Small intestine (tissue), 7 donors: ENCODE data around the gene MXRA8. TPM values are rescaled to one million over a fixed set of nuclear protein-coding genes. Genes with fewer than 3 reads are reported as not detected.
"Not testable (repeated sequence)": the region's sequence is repeated elsewhere in the genome, so short reads cannot be mapped to it uniquely, and the experiment has no call there.

Source experiments
- DNase-seq, 2 donors: peaks; one replicate each; pipeline versions ENCODE4 v3.0.0 to v3.0.0-alpha.2; 2013
- FAIRE-seq: peaks from 2 replicates; lab custom pipeline; 2012; peaks lifted over from hg19 to GRCh38; lab: Jason Lieb, UNC
- H3K27ac ChIP-seq, 3 donors: one replicate each; pipeline ENCODE4 v1.5.1; 2013; ENCODE audit warnings: low read length in 2 of 3, mild to moderate bottlenecking in 2 of 3, control low read depth in 1 of 3, inconsistent platforms in 1 of 3, low read depth in 1 of 3, moderate library complexity in 1 of 3
- H3K27me3 ChIP-seq, 3 donors: one replicate each; pipeline ENCODE4 v1.6.1; 2013; ENCODE audit warnings: low read length in 3 of 3, inconsistent platforms in 1 of 3; ENCODE audit not compliant: control insufficient read depth in 3 of 3, insufficient read depth in 3 of 3
- H3K36me3 ChIP-seq, 3 donors: one replicate each; pipeline ENCODE4 v1.6.1; 2013; ENCODE audit warnings: low read length in 3 of 3, inconsistent platforms in 1 of 3, low read depth in 1 of 3, mild to moderate bottlenecking in 1 of 3, moderate library complexity in 1 of 3; ENCODE audit not compliant: control insufficient read depth in 3 of 3, insufficient read depth in 2 of 3
- H3K4me1 ChIP-seq, 3 donors: one replicate each; pipeline ENCODE4 v1.6.1; 2013; ENCODE audit warnings: low read length in 2 of 3, inconsistent platforms in 1 of 3, low read depth in 1 of 3, mild to moderate bottlenecking in 1 of 3, moderate library complexity in 1 of 3; ENCODE audit not compliant: control insufficient read depth in 3 of 3, insufficient read depth in 2 of 3
- H3K4me3 ChIP-seq, 3 donors: one replicate each; pipeline ENCODE4 v1.5.1; 2013; ENCODE audit warnings: low read length in 3 of 3, control low read depth in 1 of 3, inconsistent platforms in 1 of 3, low read depth in 1 of 3, mild to moderate bottlenecking in 1 of 3, moderate library complexity in 1 of 3
- H3K9me3 ChIP-seq, 2 donors: one replicate each; pipeline ENCODE4 v1.6.1; 2013; ENCODE audit warnings: low read depth in 1 of 2, low read length in 1 of 2; ENCODE audit not compliant: control insufficient read depth in 2 of 2, insufficient read depth in 1 of 2
- WGBS, 3 donors: extraction: QIAGEN DNeasy Blood & Tissue Kit; methylation state at CpG; one replicate each; pipeline ENCODE4 v1.1.7; 2013; 5-methylcytosine and 5-hydroxymethylcytosine counted together
- polyA plus RNA-seq, 4 donors: library from polyadenylated mRNA; stranded (reverse) in 3 of 4; unstranded in 1 of 4; fragments of 200-250 nt in 3 of 4; fragments of 120-200 nt in 1 of 4; gene quantifications; one replicate each; pipeline versions ENCODE4 v1.2.1 to v1.2.3, GENCODE V29; 2013
- donor health status: healthy with polysubstance abuse.
- donor health status: control.
- donor health status: control.
- donor health status: Bipolar disorder and iron deficiency.
- donor health status: healthy.

Gene MXRA8
- polyA plus RNA-seq, 4 donors = 2.7 to 538 (median 14.7) TPM

- FAIRE-seq = no peak
- Histone ChIP-seq H3K27me3 (no peaks in the 10 kb centered on the region), H3K36me3 (peaks cover 35 to 76% (median 37%) of the 10 kb centered on the region in 3 donors), H3K9me3 (no peaks in the 10 kb centered on the region), H3K4me3 (no peak overlapping the region), H3K4me1 (no peaks in the 10 kb centered on the region), H3K27ac (no peak overlapping the region)
- DNase-seq = no peak
- WGBS, 3 donors = 95 to 96% (median 96%) methylated on average over 50 of the region's 50 CpGs
These were observed 29.0 kb upstream of the MXRA8 start for GRCh38 chr1:1387098-1388077.

- H3K4me3 ChIP-seq = no peak overlapping the region
- no peaks in the 10 kb centered on the region for H3K4me1 ChIP-seq
- 90 to 92% (median 92%) methylated on average over 8 of the region's 8 CpGs for WGBS, 3 donors
- no peak overlapping the region for H3K27ac ChIP-seq
- DNase-seq = no peak
- H3K27me3 ChIP-seq = no peaks in the 10 kb centered on the region
- no peaks in the 10 kb centered on the region for H3K9me3 ChIP-seq
- peaks cover 30 to 78% (median 31%) of the 10 kb centered on the region in 3 donors for H3K36me3 ChIP-seq
- no peak for FAIRE-seq
These were observed 27.6 kb upstream of the MXRA8 start for GRCh38 chr1:1385931-1386330.

- H3K27me3 ChIP-seq, H3K27ac ChIP-seq, H3K4me1 ChIP-seq, DNase-seq, FAIRE-seq, H3K9me3 ChIP-seq, H3K4me3 ChIP-seq: not testable (repeated sequence)
- 93 to 96% (median 96%) methylated on average over 29 of the region's 29 CpGs for WGBS, 3 donors
- peaks cover 28 to 80% (median 29%) of the 10 kb centered on the region in 3 donors for H3K36me3 ChIP-seq
These were observed 27.0 kb upstream of the MXRA8 start for GRCh38 chr1:1385339-1385738.

GRCh38 chr1:1381294-1381693 lies 22.9 kb upstream of the MXRA8 start:
- Histone ChIP-seq H3K27ac (no peak overlapping the region), H3K9me3 (no peaks in the 10 kb centered on the region), H3K36me3 (peaks cover 5 to 57% (median 5%) of the 10 kb centered on the region in 3 donors), H3K27me3 (no peaks in the 10 kb centered on the region), H3K4me3 (no peak overlapping the region), H3K4me1 (no peaks in the 10 kb centered on the region)
- no peak for FAIRE-seq
- DNase-seq = no peak
- WGBS, 3 donors = 75 to 81% (median 75%) methylated on average over 8 of the region's 8 CpGs

GRCh38 chr1:1380860-1381259 lies 22.5 kb upstream of the MXRA8 start:
- FAIRE-seq (no peak), DNase-seq (no peak)
- Histone ChIP-seq H3K4me3 (no peak overlapping the region), H3K36me3 (peaks cover under 1 to 57% (median under 1%) of the 10 kb centered on the region in 3 donors), H3K27ac (no peak overlapping the region), H3K4me1 (peaks cover 0 to 3% (median 2%) of the 10 kb centered on the region in 3 donors), H3K9me3 (no peaks in the 10 kb centered on the region), H3K27me3 (no peaks in the 10 kb centered on the region)
- WGBS, 3 donors = 89 to 95% (median 92%) methylated on average over 11 to 16 of the region's 16 CpGs

- H3K27ac ChIP-seq = no peak overlapping the region
- FAIRE-seq (no peak), DNase-seq (no peak)
- 96% methylated on average over 16 of the region's 16 CpGs for WGBS, 3 donors
- no peaks in the 10 kb centered on the region for H3K27me3 ChIP-seq
- H3K9me3 ChIP-seq = no peaks in the 10 kb centered on the region
- peaks cover 0 to 19% (median 5%) of the 10 kb centered on the region in 3 donors for H3K4me1 ChIP-seq
- H3K36me3 ChIP-seq = peaks cover 0 to 54% (median 3%) of the 10 kb centered on the region in 3 donors
- H3K4me3 ChIP-seq = no peak overlapping the region
These were observed 19.3 kb upstream of the MXRA8 start for GRCh38 chr1:1377540-1378205.

GRCh38 chr1:1376551-1377226 lies 18.3 kb upstream of the MXRA8 start:
- H3K4me3 ChIP-seq = no peak overlapping the region
- peaks cover 0 to 56% (median 3%) of the 10 kb centered on the region in 3 donors for H3K36me3 ChIP-seq
- no peak overlapping the region for H3K27ac ChIP-seq
- 91 to 94% (median 93%) methylated on average over 10 of the region's 10 CpGs for WGBS, 3 donors
- H3K9me3 ChIP-seq = no peaks in the 10 kb centered on the region
- peaks cover 0 to 28% (median 5%) of the 10 kb centered on the region in 3 donors for H3K4me1 ChIP-seq
- no peak for FAIRE-seq
- H3K27me3 ChIP-seq = no peaks in the 10 kb centered on the region
- no peak for DNase-seq
